Measurements from ENCODE around the gene KCNN2. TPM values are rescaled to one million over a fixed set of nuclear protein-coding genes. Genes with fewer than 3 reads are reported as not detected.
A peak's percentile ranks its signal among the peaks of the same experiment; 100 is the strongest.

KCNN2 gene
- total RNA-seq, 4 donors from 2014 or later, result 0.40 TPM; not detected in 3

GRCh38 chr5:114449860-114450421 lies 88.1 kb downstream of the KCNN2 start:
- Histone ChIP-seq H3K4me3 (no peak overlapping the region), H3K9me3 (no peaks in the 10 kb centered on the region), H3K27me3 (no peaks in the 10 kb centered on the region), H3K4me1 (no peaks in the 10 kb centered on the region), H3K27ac (no peak overlapping the region), H3K36me3 (no peaks in the 10 kb centered on the region)
- peak; percentile 20 to 81 (median 66) for DNase-seq
- TF ChIP-seq CTCF (IDR thresholded peaks at IDR 0.05) (peak in 4 of 6 experiments; percentile 52 to 74 (median 73)), POLR2A (IDR thresholded peaks at IDR 0.05) (no peak)

- H3K27ac ChIP-seq, result no peak overlapping the region
- no peaks in the 10 kb centered on the region for H3K9me3 ChIP-seq
- DNase-seq, result no peak
- H3K4me1 ChIP-seq, result no peaks in the 10 kb centered on the region
- TF ChIP-seq POLR2A (IDR thresholded peaks at IDR 0.05) (no peak), CTCF (IDR thresholded peaks at IDR 0.05) (no peak)
- no peak overlapping the region for H3K4me3 ChIP-seq
- H3K36me3 ChIP-seq, result no peaks in the 10 kb centered on the region
- H3K27me3 ChIP-seq, result no peaks in the 10 kb centered on the region
Measured at GRCh38 chr5:114450437-114450836, 88.6 kb downstream of the KCNN2 start.

GRCh38 chr5:114458726-114459125 lies 96.9 kb downstream of the KCNN2 start:
- Histone ChIP-seq H3K9me3 (no peaks in the 10 kb centered on the region), H3K36me3 (no peaks in the 10 kb centered on the region), H3K27me3 (no peaks in the 10 kb centered on the region), H3K27ac (no peak overlapping the region), H3K4me3 (no peak overlapping the region), H3K4me1 (no peaks in the 10 kb centered on the region)
- DNase-seq, result no peak
- TF ChIP-seq CTCF (IDR thresholded peaks at IDR 0.05) (no peak), POLR2A (IDR thresholded peaks at IDR 0.05) (no peak)

- Histone ChIP-seq H3K4me3 (no peak overlapping the region), H3K9me3 (no peaks in the 10 kb centered on the region), H3K36me3 (no peaks in the 10 kb centered on the region), H3K27ac (no peak overlapping the region), H3K4me1 (no peaks in the 10 kb centered on the region), H3K27me3 (no peaks in the 10 kb centered on the region)
- TF ChIP-seq CTCF (IDR thresholded peaks at IDR 0.05) (no peak), POLR2A (IDR thresholded peaks at IDR 0.05) (no peak)
- no peak for DNase-seq
Measured at GRCh38 chr5:114467171-114467570, 105.3 kb downstream of the KCNN2 start.

- H3K27me3 ChIP-seq, result no peaks in the 10 kb centered on the region
- no peaks in the 10 kb centered on the region for H3K36me3 ChIP-seq
- no peaks in the 10 kb centered on the region for H3K4me1 ChIP-seq
- no peak overlapping the region for H3K4me3 ChIP-seq
- H3K9me3 ChIP-seq, result no peaks in the 10 kb centered on the region
- H3K27ac ChIP-seq, result no peak overlapping the region
- DNase-seq, result no peak
- TF ChIP-seq POLR2A (IDR thresholded peaks at IDR 0.05) (no peak), CTCF (IDR thresholded peaks at IDR 0.05) (no peak)
Measured at GRCh38 chr5:114467729-114468128, 105.9 kb downstream of the KCNN2 start.

- TF ChIP-seq CTCF (IDR thresholded peaks at IDR 0.05), result no peak
- TF ChIP-seq POLR2A (IDR thresholded peaks at IDR 0.05), result no peak
- H3K4me3 ChIP-seq, result no peak overlapping the region
- H3K36me3 ChIP-seq, result no peaks in the 10 kb centered on the region
- no peak for DNase-seq
- no peaks in the 10 kb centered on the region for H3K9me3 ChIP-seq
- H3K27me3 ChIP-seq, result no peaks in the 10 kb centered on the region
- no peaks in the 10 kb centered on the region for H3K4me1 ChIP-seq
- H3K27ac ChIP-seq, result no peak overlapping the region
Measured at GRCh38 chr5:114469372-114469771, 107.5 kb downstream of the KCNN2 start.
